ENCODE data around the gene STAT3. TPM values are rescaled to one million over a fixed set of nuclear protein-coding genes. Genes with fewer than 3 reads are reported as not detected.

Gene STAT3
- total and polyA plus RNA-seq, 2 of the 13 experiments (the other 11 are each of a cell fraction or from before 2014, with no cell fraction given), result 61.8 to 62.4 TPM

- TF ChIP-seq PAXIP1 (CRISPR knock-in tag; conservative IDR thresholded peaks at IDR 0.05), result peak; percentile 83
- peak; percentile 58 for TF ChIP-seq KDM5B (CRISPR knock-in tag; IDR thresholded peaks at IDR 0.05; ENCODE audit: borderline replicate concordance)
- TF ChIP-seq ZNF839 (CRISPR knock-in tag; IDR thresholded peaks at IDR 0.05; ENCODE audit: borderline replicate concordance), result no peak
- no peak for TF ChIP-seq ZNF547 (CRISPR knock-in tag; IDR thresholded peaks at IDR 0.05)
- peak; percentile 34 for TF ChIP-seq YY1 (IDR thresholded peaks at IDR 0.05; ENCODE audit: insufficient read depth, insufficient replicate concordance, low read depth, low read length)
- TF ChIP-seq ZNF597 (CRISPR knock-in tag; IDR thresholded peaks at IDR 0.05), result 0 out of 2 replicates have a peak, but pooled peaks have one; percentile 17
Observed at GRCh38 chr17:42304187-42305030, 83.8 kb downstream of the STAT3 start (continued).
